ENCODE measurements around the gene SPEM2.

- TF ChIP-seq, protein P1, sequence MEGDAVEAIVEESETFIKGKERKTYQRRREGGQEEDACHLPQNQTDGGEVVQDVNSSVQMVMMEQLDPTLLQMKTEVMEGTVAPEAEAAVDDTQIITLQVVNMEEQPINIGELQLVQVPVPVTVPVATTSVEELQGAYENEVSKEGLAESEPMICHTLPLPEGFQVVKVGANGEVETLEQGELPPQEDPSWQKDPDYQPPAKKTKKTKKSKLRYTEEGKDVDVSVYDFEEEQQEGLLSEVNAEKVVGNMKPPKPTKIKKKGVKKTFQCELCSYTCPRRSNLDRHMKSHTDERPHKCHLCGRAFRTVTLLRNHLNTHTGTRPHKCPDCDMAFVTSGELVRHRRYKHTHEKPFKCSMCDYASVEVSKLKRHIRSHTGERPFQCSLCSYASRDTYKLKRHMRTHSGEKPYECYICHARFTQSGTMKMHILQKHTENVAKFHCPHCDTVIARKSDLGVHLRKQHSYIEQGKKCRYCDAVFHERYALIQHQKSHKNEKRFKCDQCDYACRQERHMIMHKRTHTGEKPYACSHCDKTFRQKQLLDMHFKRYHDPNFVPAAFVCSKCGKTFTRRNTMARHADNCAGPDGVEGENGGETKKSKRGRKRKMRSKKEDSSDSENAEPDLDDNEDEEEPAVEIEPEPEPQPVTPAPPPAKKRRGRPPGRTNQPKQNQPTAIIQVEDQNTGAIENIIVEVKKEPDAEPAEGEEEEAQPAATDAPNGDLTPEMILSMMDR (IDR thresholded peaks at IDR 0.05) = no peak
- TF ChIP-seq EZH2 (IDR thresholded peaks at IDR 0.05) (no peak), EZH2phosphoT487 (IDR thresholded peaks at IDR 0.05) (no peak)
These were observed 19.1 kb upstream of the SPEM2 start for GRCh38 chr17:7406235-7406825.

All from neural progenitor cell (in vitro differentiated cells).